ENCODE data around the gene TMEM154. TPM values are rescaled to one million over a fixed set of nuclear protein-coding genes. Genes with fewer than 3 reads are reported as not detected.
A peak's percentile ranks its signal among the peaks of the same experiment; 100 is the strongest.

Gene TMEM154
- total RNA-seq, 5 donors from 2014 or later (not counting 1 experiment from before 2014, with no cell fraction given): 19.3 to 28.5 (median 24.6) TPM

DNA sequence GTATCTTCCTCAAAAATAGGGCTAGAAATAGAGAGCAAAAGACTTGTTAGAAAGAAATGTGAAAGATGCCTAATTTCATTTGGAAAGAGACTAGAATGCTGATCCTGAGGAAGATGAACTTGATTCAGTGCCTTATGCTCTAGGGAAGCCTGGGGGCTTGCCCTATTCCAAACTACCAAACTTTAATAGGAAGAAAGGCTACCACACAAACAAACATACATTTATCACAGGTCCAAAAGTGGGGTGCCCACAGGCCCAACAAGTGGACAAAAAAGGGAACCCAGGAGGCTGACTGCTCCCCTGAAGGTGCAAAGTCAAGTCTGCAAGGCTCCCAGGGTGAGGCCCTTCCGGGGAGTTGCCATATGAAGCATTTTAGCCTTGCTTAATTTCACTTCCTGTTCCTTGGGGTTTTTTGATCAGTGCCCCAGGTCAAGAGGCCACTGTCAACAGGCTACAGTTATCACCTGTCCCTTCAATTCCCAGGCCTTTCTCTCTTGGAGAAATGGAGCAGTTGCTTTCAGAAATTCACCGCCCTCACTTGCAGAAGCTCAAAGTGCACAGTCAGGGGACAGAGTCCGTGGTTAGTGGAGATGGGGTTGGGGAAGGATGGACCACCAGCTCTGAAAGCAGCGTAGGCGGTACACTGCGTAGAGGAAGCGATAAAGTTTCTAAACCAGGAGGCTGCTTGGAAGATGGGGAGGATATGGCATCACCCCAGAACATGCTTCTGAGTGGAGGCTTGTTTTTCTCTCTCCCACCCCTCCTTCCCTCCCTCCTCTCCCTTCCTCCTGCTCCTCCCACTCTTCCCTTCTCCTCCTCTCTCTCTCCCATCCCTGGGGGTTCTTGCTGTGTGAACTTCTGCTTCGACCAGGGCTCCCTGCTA is 36.4 kb downstream of the TMEM154 start:
- POLR2A ChIA-PET: no interaction called here
- peak in 11 of 35 experiments; percentile 2 to 37 (median 8) for DNase-seq
- Histone ChIP-seq H3K4me1 (ENCODE audit: control insufficient read depth in 1 of 2, extremely low read depth in 1 of 2, insufficient read depth in 2 of 2, low read length in 2 of 2) (peaks cover 3 to 12% of the 10 kb centered on the region in 2 experiments), H3K27me3 (replicated peaks in 1 of 2; ENCODE audit: control insufficient read depth in 2 of 2, extremely low read depth in 1 of 2, insufficient read depth in 2 of 2, low read length in 1 of 2) (no peaks in the 10 kb centered on the region), H3K36me3 (ENCODE audit: control insufficient read depth in 2 of 2, extremely low read depth in 1 of 2, insufficient read depth in 1 of 2, low read length in 1 of 2) (peaks cover 3 to 20% of the 10 kb centered on the region in 2 donors), H3K4me3 (ENCODE audit: control insufficient read depth in 1 of 2, extremely low read depth in 1 of 2, low read length in 1 of 2) (no peak overlapping the region), H3K9me3 (no peaks in the 10 kb centered on the region), H3K27ac (ENCODE audit: low read length) (peak overlapping the region; percentile 52)
- Mint-ChIP-seq H3K27ac (peak overlapping the region; percentile 69 to 84), H3K4me1 (peaks cover 0 to 29% (median 25%) of the 10 kb centered on the region in 3 donors), H3K9me3 (no peaks in the 10 kb centered on the region), H3K4me3 (no peak overlapping the region), H3K36me3 (peaks cover 30% of the 10 kb centered on the region), H3K27me3 (no peaks in the 10 kb centered on the region)
- WGBS (ENCODE audit: insufficient coverage): 49% methylated on average over 2 of the region's 8 CpGs
- CTCF ChIA-PET: interaction anchor here (0.6 to 8.4 kb wide), 8 partner anchors 77 to 227 kb away, joined by 3 to 204 read pairs (median 4); no protein-coding TSS in a partner anchor
- peak in 2 of 4 experiments; percentile 48 to 51 for ATAC-seq (replicated peaks in 1 of 4)

GRCh38 chr4:152640058-152640921 is 39.5 kb downstream of the TMEM154 start:
- Mint-ChIP-seq H3K27ac (peak overlapping the region; percentile 11 to 12), H3K4me1 (peaks cover 4 to 31% (median 25%) of the 10 kb centered on the region in 3 donors), H3K4me3 (no peak overlapping the region), H3K36me3 (peaks cover 34% of the 10 kb centered on the region), H3K9me3 (no peaks in the 10 kb centered on the region), H3K27me3 (no peaks in the 10 kb centered on the region)
- Histone ChIP-seq H3K27me3 (replicated peaks in 1 of 2; ENCODE audit: control insufficient read depth in 2 of 2, extremely low read depth in 1 of 2, insufficient read depth in 2 of 2, low read length in 1 of 2) (no peaks in the 10 kb centered on the region), H3K4me3 (ENCODE audit: control insufficient read depth in 1 of 2, extremely low read depth in 1 of 2, low read length in 1 of 2) (no peak overlapping the region), H3K9me3 (no peaks in the 10 kb centered on the region), H3K27ac (ENCODE audit: low read length) (no peak overlapping the region), H3K4me1 (ENCODE audit: control insufficient read depth in 1 of 2, extremely low read depth in 1 of 2, insufficient read depth in 2 of 2, low read length in 2 of 2) (peaks cover 3 to 12% of the 10 kb centered on the region in 2 experiments), H3K36me3 (ENCODE audit: control insufficient read depth in 2 of 2, extremely low read depth in 1 of 2, insufficient read depth in 1 of 2, low read length in 1 of 2) (peaks cover 4 to 20% of the 10 kb centered on the region in 2 donors)
- ChIA-PET POLR2A (interaction anchor here in 1 of 2 donors (0.6 kb wide), 2 partner anchors 82 to 765 kb away, joined by 4 to 6 read pairs; no protein-coding TSS in a partner anchor), CTCF (interaction anchor here (0.5 to 8.4 kb wide), 14 partner anchors 9 to 487 kb away, joined by 3 to 204 read pairs (median 3); no protein-coding TSS in a partner anchor)
- WGBS (ENCODE audit: insufficient coverage): 80% methylated on average over 1 of the region's 8 CpGs
- ATAC-seq (replicated peaks in 1 of 4) (no peak), DNase-seq (peak in 1 of 35 experiments; percentile 44)

GRCh38 chr4:152635851-152636250 is 43.9 kb downstream of the TMEM154 start:
- Histone ChIP-seq H3K9me3 (no peaks in the 10 kb centered on the region), H3K27me3 (replicated peaks in 1 of 2; ENCODE audit: control insufficient read depth in 2 of 2, extremely low read depth in 1 of 2, insufficient read depth in 2 of 2, low read length in 1 of 2) (no peaks in the 10 kb centered on the region), H3K4me3 (ENCODE audit: control insufficient read depth in 1 of 2, extremely low read depth in 1 of 2, low read length in 1 of 2) (no peak overlapping the region), H3K27ac (ENCODE audit: low read length) (no peak overlapping the region), H3K36me3 (ENCODE audit: control insufficient read depth in 2 of 2, extremely low read depth in 1 of 2, insufficient read depth in 1 of 2, low read length in 1 of 2) (peaks cover 3 to 23% of the 10 kb centered on the region in 2 donors), H3K4me1 (ENCODE audit: control insufficient read depth in 1 of 2, extremely low read depth in 1 of 2, insufficient read depth in 2 of 2, low read length in 2 of 2) (no peaks in the 10 kb centered on the region)
- ATAC-seq (replicated peaks in 1 of 4): no peak
- CTCF ChIA-PET: interaction anchor here (0.5 to 2.0 kb wide), 3 partner anchors 37 to 135 kb away, joined by 3 to 10 read pairs (median 5); no protein-coding TSS in a partner anchor
- DNase-seq: no peak
- H3K9me3 Mint-ChIP-seq: no peaks in the 10 kb centered on the region
- H3K36me3 Mint-ChIP-seq: peaks cover 48% of the 10 kb centered on the region
- no peak overlapping the region for H3K4me3 Mint-ChIP-seq
- H3K4me1 Mint-ChIP-seq: peaks cover 0 to 4% (median 4%) of the 10 kb centered on the region in 3 donors
- POLR2A ChIA-PET: no interaction called here
- H3K27me3 Mint-ChIP-seq: no peaks in the 10 kb centered on the region
- 88% methylated on average over 2 of the region's 4 CpGs for WGBS (ENCODE audit: insufficient coverage)
- no peak overlapping the region for H3K27ac Mint-ChIP-seq

- H3K27me3 ChIP-seq (replicated peaks in 1 of 2; ENCODE audit: control insufficient read depth in 2 of 2, extremely low read depth in 1 of 2, insufficient read depth in 2 of 2, low read length in 1 of 2): no peaks in the 10 kb centered on the region
- no peak overlapping the region for H3K27ac ChIP-seq (ENCODE audit: low read length)
- ChIA-PET POLR2A (interaction anchor here in 1 of 2 donors (0.6 kb wide), 1 partner anchor 116 kb away, joined by 3 read pairs; no protein-coding TSS in a partner anchor), CTCF (interaction anchor here in 1 of 2 donors (0.6 to 2.0 kb wide), 4 partner anchors 16 to 222 kb away, joined by 3 to 10 read pairs (median 4); no protein-coding TSS in a partner anchor)
- H3K36me3 Mint-ChIP-seq: peaks cover 41% of the 10 kb centered on the region
- no peaks in the 10 kb centered on the region for H3K4me1 ChIP-seq (ENCODE audit: control insufficient read depth in 1 of 2, extremely low read depth in 1 of 2, insufficient read depth in 2 of 2, low read length in 2 of 2)
- peaks cover 3 to 22% of the 10 kb centered on the region in 2 donors for H3K36me3 ChIP-seq (ENCODE audit: control insufficient read depth in 2 of 2, extremely low read depth in 1 of 2, insufficient read depth in 1 of 2, low read length in 1 of 2)
- no peaks in the 10 kb centered on the region for H3K9me3 ChIP-seq
- H3K4me3 Mint-ChIP-seq: no peak overlapping the region
- no CpG with 5 or more reads among the region's 4 CpGs for WGBS (ENCODE audit: insufficient coverage)
- DNase-seq (no peak), ATAC-seq (replicated peaks in 1 of 4) (no peak)
- no peaks in the 10 kb centered on the region for H3K9me3 Mint-ChIP-seq
- H3K27me3 Mint-ChIP-seq: no peaks in the 10 kb centered on the region
- peaks cover 0 to 4% (median 3%) of the 10 kb centered on the region in 3 donors for H3K4me1 Mint-ChIP-seq
- no peak overlapping the region for H3K4me3 ChIP-seq (ENCODE audit: control insufficient read depth in 1 of 2, extremely low read depth in 1 of 2, low read length in 1 of 2)
- H3K27ac Mint-ChIP-seq: no peak overlapping the region
Measured at GRCh38 chr4:152634110-152634760, 45.6 kb downstream of the TMEM154 start.

DNA sequence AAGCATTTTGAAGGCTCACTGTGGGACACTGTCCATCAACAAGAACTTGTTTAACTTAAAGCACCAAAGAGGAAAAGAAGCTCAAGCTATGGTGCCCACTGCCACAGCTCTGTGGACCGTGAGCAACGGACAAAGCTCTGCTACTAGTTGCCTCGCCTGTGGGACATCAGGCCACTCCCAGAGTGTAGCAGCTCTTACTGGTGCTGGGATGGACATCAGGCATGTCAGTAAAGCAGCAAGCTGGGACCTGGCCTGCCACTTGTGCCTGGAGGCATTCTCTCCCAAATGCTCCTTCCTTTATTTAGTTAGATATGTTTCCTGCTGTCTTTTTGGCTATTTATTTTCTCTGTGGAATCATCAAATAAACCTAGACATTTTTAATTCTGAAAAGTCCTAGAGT is 46.7 kb downstream of the TMEM154 start:
- CTCF ChIA-PET: interaction anchor here in 1 of 2 donors (1.3 kb wide), 1 partner anchor 14 kb away, joined by 3 read pairs; no protein-coding TSS in a partner anchor
- POLR2A ChIA-PET: no interaction called here
- Mint-ChIP-seq H3K4me3 (no peak overlapping the region), H3K4me1 (peaks cover 0 to 4% (median 3%) of the 10 kb centered on the region in 3 donors), H3K36me3 (peaks cover 38% of the 10 kb centered on the region), H3K27me3 (no peaks in the 10 kb centered on the region), H3K9me3 (no peaks in the 10 kb centered on the region), H3K27ac (no peak overlapping the region)
- ATAC-seq (replicated peaks in 1 of 4): no peak
- DNase-seq: no peak
- Histone ChIP-seq H3K27ac (ENCODE audit: low read length) (no peak overlapping the region), H3K9me3 (no peaks in the 10 kb centered on the region), H3K4me3 (ENCODE audit: control insufficient read depth in 1 of 2, extremely low read depth in 1 of 2, low read length in 1 of 2) (no peak overlapping the region), H3K27me3 (replicated peaks in 1 of 2; ENCODE audit: control insufficient read depth in 2 of 2, extremely low read depth in 1 of 2, insufficient read depth in 2 of 2, low read length in 1 of 2) (no peaks in the 10 kb centered on the region), H3K4me1 (ENCODE audit: control insufficient read depth in 1 of 2, extremely low read depth in 1 of 2, insufficient read depth in 2 of 2, low read length in 2 of 2) (no peaks in the 10 kb centered on the region), H3K36me3 (ENCODE audit: control insufficient read depth in 2 of 2, extremely low read depth in 1 of 2, insufficient read depth in 1 of 2, low read length in 1 of 2) (peaks cover 3 to 27% of the 10 kb centered on the region in 2 donors)
- 59% methylated on average over 3 of the region's 3 CpGs for WGBS (ENCODE audit: insufficient coverage)
